Measurements from ENCODE around the gene FADD. TPM values are rescaled to one million over a fixed set of nuclear protein-coding genes. Genes with fewer than 3 reads are reported as not detected.

FADD gene
- polyA plus RNA-seq, 2 of the 4 experiments (the other 2 are of a cell fraction) = 30.2 to 59.1 TPM

GRCh38 chr11:70255477-70256116 is 52.5 kb downstream of the FADD start:
- DNase-seq (ENCODE audit: low read depth in 1 of 2, low spot score in 1 of 2) (no peak), FAIRE-seq (no peak), ATAC-seq (no peak)
- Histone ChIP-seq H3K4me2 (no peak overlapping the region), H3K9me3 (no peaks in the 10 kb centered on the region), H3K27ac (no peak overlapping the region), H3K4me3 (no peak overlapping the region), H3K4me1 (0 out of 3 replicates have a peak, but pooled peaks cover 5% of the 10 kb centered on the region)
- POLR2A ChIA-PET = no interaction called here
- TF ChIP-seq ELK1 (IDR thresholded peaks at IDR 0.05; ENCODE audit: low read depth, low read length) = no peak
- no peak for TF ChIP-seq HMGXB4 (CRISPR knock-in tag; IDR thresholded peaks at IDR 0.05; ENCODE audit: borderline replicate concordance)
- no peak for TF ChIP-seq RFX5 (IDR thresholded peaks at IDR 0.05)
- no peak for TF ChIP-seq RNF2 (IDR thresholded peaks at IDR 0.05; ENCODE audit: borderline replicate concordance, low read depth)
- no peak for TF ChIP-seq ZC3H11A (IDR thresholded peaks at IDR 0.05)
- no peak for TF ChIP-seq FOSL2 (IDR thresholded peaks at IDR 0.05)
- no peak for TF ChIP-seq FOSL2 (CRISPR knock-in tag; IDR thresholded peaks at IDR 0.05)
- TF ChIP-seq TP53 (CRISPR knock-in tag; IDR thresholded peaks at IDR 0.05) = no peak
- no peak for TF ChIP-seq JUNB (IDR thresholded peaks at IDR 0.05)
- TF ChIP-seq REST (IDR thresholded peaks at IDR 0.05) = no peak
- no peak for TF ChIP-seq POLR2AphosphoS2 (conservative IDR thresholded peaks at IDR 0.05; ENCODE audit: low read length)
- no peak for TF ChIP-seq RCOR1 (IDR thresholded peaks at IDR 0.05; ENCODE audit: low read depth, low read length)
- 75% methylated on average over 12 of the region's 12 CpGs for WGBS (ENCODE audit: missing lambda C conversion rate)
- CTCF ChIA-PET = interaction anchor here (1.2 kb wide), 1 partner anchor 64 kb away, joined by 3 read pairs; no protein-coding TSS in a partner anchor

Other genes starting within 250 kb of the FADD start
- gene ANO1, start 125.0 kb upstream of the FADD start, polyA plus RNA-seq (2011; rRNA removed) = 0.44 and 0.54 TPM in 2 replicates
- 0.27 to 0.49 TPM (median 0.45 TPM) in 3 replicates for gene ANO1, start 125.0 kb upstream of the FADD start, polyA plus RNA-seq (2017; fragmentation: RNase III; extraction: RNeasy Plus Mini Kit Qiagen cat#74134 plus additional on column Dnase treatment)
- gene PPFIA1, start 67.4 kb downstream of the FADD start, polyA plus RNA-seq (2011; rRNA removed) = 38.6 and 45.6 TPM in 2 replicates
- gene PPFIA1, start 67.4 kb downstream of the FADD start, polyA plus RNA-seq (2017; fragmentation: RNase III; extraction: RNeasy Plus Mini Kit Qiagen cat#74134 plus additional on column Dnase treatment) = 23.3 to 24.8 TPM (median 23.8 TPM) in 3 replicates
- 140 and 144 TPM in 2 replicates for gene CTTN, start 195.2 kb downstream of the FADD start, polyA plus RNA-seq (2011; rRNA removed)
- gene CTTN, start 195.2 kb downstream of the FADD start, polyA plus RNA-seq (2017; fragmentation: RNase III; extraction: RNeasy Plus Mini Kit Qiagen cat#74134 plus additional on column Dnase treatment) = 205 to 214 TPM (median 212 TPM) in 3 replicates

Measured in A549 (cell line).